T-cell (primary cell): ENCODE results near the gene SPP1. TPM values are rescaled to one million over a fixed set of nuclear protein-coding genes. Genes with fewer than 3 reads are reported as not detected.
"Not testable (repeated sequence)": the region's sequence is repeated elsewhere in the genome, so short reads cannot be mapped to it uniquely, and the experiment has no call there.

ENCODE experiments used
- ATAC-seq, 4 experiments: fragments of 200-7000 bp in 3 of 4; fragments of 150-1000 bp in 1 of 4; cut with Tn5 transposase; replicated peaks in 1 of 4; 1 replicate in 3 of 4; 2 replicates in 1 of 4; pipeline ENCODE4 v1.10.0; 2021; ENCODE audit warnings: moderate library complexity in 3 of 4, mild to moderate bottlenecking in 2 of 4, moderate number of reproducible peaks in 1 of 4
- CTCF ChIA-PET, 2 donors: fragments of 300-600 bp; sonication (Branson Sonifier 250); formaldehyde crosslinking; loops; one replicate each; lab custom pipeline; 2022; ENCODE audit warnings: antibody characterized with exemption in 2 of 2; lab: Charles Lee
- POLR2A ChIA-PET, 2 donors: fragments of 300-600 bp; sonication (Branson Sonifier 250); formaldehyde crosslinking; loops; one replicate each; lab custom pipeline; 2022; ENCODE audit warnings: antibody characterized with exemption in 2 of 2; lab: Charles Lee
- DNase-seq, 35 experiments: peaks; one replicate each; pipeline versions ENCODE4 v3.0.0 to v3.0.0-alpha.2; 2013 to 2023
- H3K27ac ChIP-seq: one replicate; pipeline ENCODE4 v1.5.1; 2013; ENCODE audit warnings: low read length
- H3K27me3 ChIP-seq, 2 experiments: replicated peaks in 1 of 2; 1 replicate in 1 of 2; 2 replicates in 1 of 2; pipeline versions ENCODE4 v1.6.1 to v1.7.0; 2013; ENCODE audit warnings: low read length in 1 of 2, mixed read lengths in 1 of 2; ENCODE audit not compliant: control insufficient read depth in 2 of 2, insufficient read depth in 2 of 2; ENCODE audit errors: extremely low read depth in 1 of 2
- H3K36me3 ChIP-seq, 2 donors: 1 replicate in 1 of 2; 2 replicates in 1 of 2; pipeline versions ENCODE4 v1.6.1 to v1.7.0; 2013; ENCODE audit warnings: low read length in 1 of 2; ENCODE audit not compliant: control insufficient read depth in 2 of 2, insufficient read depth in 1 of 2; ENCODE audit errors: extremely low read depth in 1 of 2
- H3K4me1 ChIP-seq, 2 experiments: 1 replicate in 1 of 2; 2 replicates in 1 of 2; pipeline versions ENCODE4 v1.6.1 to v1.7.0; 2013; ENCODE audit warnings: low read length in 2 of 2, mixed read lengths in 1 of 2; ENCODE audit not compliant: insufficient read depth in 2 of 2, control insufficient read depth in 1 of 2; ENCODE audit errors: extremely low read depth in 1 of 2
- H3K4me3 ChIP-seq, 2 donors: 1 replicate in 1 of 2; 2 replicates in 1 of 2; pipeline versions ENCODE4 v1.5.1 to v1.7.0; 2013; ENCODE audit warnings: mild to moderate bottlenecking in 2 of 2, low read length in 1 of 2, moderate library complexity in 1 of 2; ENCODE audit not compliant: control insufficient read depth in 1 of 2; ENCODE audit errors: extremely low read depth in 1 of 2
- H3K9me3 ChIP-seq: 2 replicates; pipeline ENCODE4 v1.7.0; 2013
- H3K27ac Mint-ChIP-seq, 2 donors: one replicate each; pipeline ENCODE4 v1.8.0; 2020 to 2021; ENCODE audit warnings: mild to moderate bottlenecking in 2 of 2, mixed read lengths in 2 of 2
- H3K27me3 Mint-ChIP-seq, 2 donors: one replicate each; pipeline ENCODE4 v1.8.0; 2021 to 2022; ENCODE audit warnings: mixed read lengths in 2 of 2
- H3K36me3 Mint-ChIP-seq: one replicate; pipeline ENCODE4 v1.8.0; 2021; ENCODE audit warnings: mixed read lengths
- H3K4me1 Mint-ChIP-seq, 3 donors: one replicate each; pipeline ENCODE4 v1.8.0; 2020 to 2022; ENCODE audit warnings: mixed read lengths in 3 of 3, mild to moderate bottlenecking in 1 of 3
- H3K4me3 Mint-ChIP-seq, 3 donors: one replicate each; pipeline ENCODE4 v1.8.0; 2020 to 2022; ENCODE audit warnings: mild to moderate bottlenecking in 3 of 3, mixed read lengths in 3 of 3, moderate library complexity in 3 of 3
- H3K9me3 Mint-ChIP-seq, 3 donors: one replicate each; pipeline ENCODE4 v1.8.0; 2020 to 2022; ENCODE audit warnings: mixed read lengths in 3 of 3
- WGBS: methylation state at CpG from one replicate; pipeline ENCODE4 v1.1.5; 2013; ENCODE audit warnings: missing lambda C conversion rate; ENCODE audit not compliant: insufficient coverage; 5-methylcytosine and 5-hydroxymethylcytosine counted together
- total RNA-seq, 35 experiments: library from RNA in 6 of 35; stranded (reverse) in 6 of 35; fragments of 120-200 nt in 1 of 35; gene quantifications; one replicate each; pipeline versions ENCODE4 v1.2.1 to v1.2.4 and lab custom pipeline; 2013 to 2026

SPP1 gene
- total RNA-seq, 5 donors from 2014 or later (not counting 1 experiment from before 2014, with no cell fraction given): 0.69 to 1.1 (median 0.89) TPM; not detected in 2

DNA sequence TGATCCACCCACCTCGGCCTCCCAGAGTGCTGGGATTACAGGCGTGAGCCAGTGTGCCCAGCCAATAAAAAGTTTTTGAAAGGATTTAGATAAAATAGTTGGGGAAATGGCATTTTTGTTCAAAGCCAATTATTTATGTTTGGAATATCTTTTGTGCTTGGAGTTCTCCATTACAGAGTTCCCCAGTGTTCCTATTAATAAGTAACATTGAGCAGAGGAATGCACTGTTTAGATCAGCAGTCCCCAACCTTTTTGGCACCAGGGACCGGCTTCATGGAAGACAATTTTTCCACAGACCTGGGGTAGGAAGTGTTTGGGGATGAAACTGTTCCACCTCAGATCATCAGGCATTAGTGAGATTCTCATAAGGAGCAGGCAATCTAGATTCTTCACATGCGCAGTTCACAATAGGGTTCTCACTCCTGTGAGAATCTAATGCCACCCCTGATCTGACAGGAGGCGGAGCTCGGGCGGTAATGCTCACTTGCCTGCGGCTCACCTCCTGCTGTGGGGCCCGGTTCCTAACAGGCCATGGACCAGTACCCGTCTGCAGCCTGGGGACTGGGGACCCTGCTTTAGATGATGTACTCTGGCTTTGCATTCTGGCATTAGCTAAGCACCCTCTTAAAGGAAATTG lies 40.3 kb downstream of the SPP1 start:
- H3K4me1 ChIP-seq: no peaks in the 10 kb centered on the region
- H3K27ac ChIP-seq: no peak overlapping the region
- no peaks in the 10 kb centered on the region for H3K27me3 ChIP-seq
- 97% methylated on average over 7 of the region's 10 CpGs for WGBS
- H3K36me3 Mint-ChIP-seq: no peaks in the 10 kb centered on the region
- DNase-seq (no peak), ATAC-seq (no peak)
- peaks cover 10 to 28% (median 12%) of the 10 kb centered on the region in 3 donors for H3K4me1 Mint-ChIP-seq
- no peaks in the 10 kb centered on the region for H3K9me3 Mint-ChIP-seq
- H3K36me3 ChIP-seq: no peaks in the 10 kb centered on the region
- ChIA-PET POLR2A (no interaction called here), CTCF (no interaction called here)
- H3K27me3 Mint-ChIP-seq: no peaks in the 10 kb centered on the region
- H3K9me3 ChIP-seq: no peaks in the 10 kb centered on the region
- H3K4me3 Mint-ChIP-seq: no peak overlapping the region
- H3K27ac Mint-ChIP-seq: no peak overlapping the region
- H3K4me3 ChIP-seq: no peak overlapping the region

DNA sequence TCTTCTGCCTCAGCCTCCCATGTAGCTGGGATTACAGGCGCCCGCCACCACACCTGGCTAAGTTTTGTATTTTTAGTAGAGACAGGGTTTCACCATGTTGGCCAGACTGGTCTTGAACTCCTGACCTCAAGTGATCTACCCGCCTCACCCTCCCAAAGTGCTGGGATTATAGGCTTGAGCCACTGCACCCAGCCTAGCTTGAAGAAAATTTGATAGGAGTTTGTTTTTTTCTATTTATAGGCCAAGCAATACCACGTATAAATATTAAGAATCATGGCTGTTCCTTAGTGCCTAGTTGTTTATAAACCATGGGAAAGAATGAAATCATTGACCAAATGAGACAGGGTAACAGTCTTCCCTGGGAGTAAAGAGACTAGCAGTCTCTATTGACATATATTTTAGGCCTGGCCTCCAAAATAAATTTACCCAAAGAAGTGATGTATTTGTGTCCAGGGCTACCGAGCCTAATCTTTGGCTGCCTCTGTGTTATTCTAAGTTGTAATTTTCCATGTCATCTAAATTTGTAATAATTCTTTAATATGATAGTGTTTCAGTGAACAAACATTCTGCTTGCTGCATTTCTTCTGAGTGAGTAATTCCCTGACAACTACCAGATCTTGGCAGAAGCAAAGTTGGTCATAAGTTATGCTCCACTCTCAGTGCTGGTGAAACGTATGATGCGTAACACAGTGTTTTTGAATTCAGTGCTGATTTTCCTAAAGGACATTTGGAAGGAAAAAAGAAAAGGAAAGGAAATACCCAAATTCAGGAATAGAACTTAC lies 42.2 kb downstream of the SPP1 start:
- no peaks in the 10 kb centered on the region for H3K9me3 ChIP-seq
- Mint-ChIP-seq H3K9me3 (no peaks in the 10 kb centered on the region), H3K4me1 (peaks cover 3 to 21% (median 4%) of the 10 kb centered on the region in 3 donors), H3K27ac (no peak overlapping the region), H3K4me3 (no peak overlapping the region), H3K36me3 (peaks cover 8% of the 10 kb centered on the region), H3K27me3 (no peaks in the 10 kb centered on the region)
- ChIA-PET POLR2A (no interaction called here), CTCF (no interaction called here)
- DNase-seq (no peak), ATAC-seq (no peak)
- H3K27ac ChIP-seq: no peak overlapping the region
- no peaks in the 10 kb centered on the region for H3K36me3 ChIP-seq
- H3K4me1 ChIP-seq: no peaks in the 10 kb centered on the region
- H3K4me3 ChIP-seq: no peak overlapping the region
- no peaks in the 10 kb centered on the region for H3K27me3 ChIP-seq
- WGBS: 100% methylated on average over 1 of the region's 7 CpGs

DNA sequence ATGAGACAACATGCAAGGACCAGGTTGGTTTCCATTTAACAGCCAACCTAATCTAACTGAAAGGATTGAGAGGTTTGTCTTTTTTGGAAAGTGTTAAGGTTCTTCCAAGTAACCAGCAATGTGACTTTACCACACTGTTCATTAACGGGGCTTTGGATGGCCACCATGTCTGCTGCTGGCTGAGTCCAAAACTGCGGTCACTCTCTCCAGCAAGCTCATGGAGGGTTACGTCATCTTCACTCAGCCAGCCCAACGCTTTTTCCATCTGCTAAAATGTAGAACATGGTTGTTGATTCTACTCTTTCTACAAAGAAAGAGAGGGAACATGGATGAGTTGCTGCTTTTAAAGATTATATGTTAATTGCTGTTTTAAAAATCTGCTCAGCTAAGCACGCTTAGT lies 43.0 kb downstream of the SPP1 start:
- Mint-ChIP-seq H3K4me3 (no peak overlapping the region), H3K27me3 (no peaks in the 10 kb centered on the region), H3K9me3 (no peaks in the 10 kb centered on the region), H3K4me1 (peaks cover 0 to 13% (median 0%) of the 10 kb centered on the region in 3 donors), H3K27ac (no peak overlapping the region), H3K36me3 (peaks cover 13% of the 10 kb centered on the region)
- Histone ChIP-seq H3K4me1 (no peaks in the 10 kb centered on the region), H3K27me3 (no peaks in the 10 kb centered on the region), H3K27ac (no peak overlapping the region), H3K36me3 (no peaks in the 10 kb centered on the region), H3K9me3 (no peaks in the 10 kb centered on the region), H3K4me3 (no peak overlapping the region)
- ChIA-PET CTCF (no interaction called here), POLR2A (no interaction called here)
- no peak for ATAC-seq
- WGBS: 100% methylated on average over 1 of the region's 5 CpGs
- no peak for DNase-seq

DNA sequence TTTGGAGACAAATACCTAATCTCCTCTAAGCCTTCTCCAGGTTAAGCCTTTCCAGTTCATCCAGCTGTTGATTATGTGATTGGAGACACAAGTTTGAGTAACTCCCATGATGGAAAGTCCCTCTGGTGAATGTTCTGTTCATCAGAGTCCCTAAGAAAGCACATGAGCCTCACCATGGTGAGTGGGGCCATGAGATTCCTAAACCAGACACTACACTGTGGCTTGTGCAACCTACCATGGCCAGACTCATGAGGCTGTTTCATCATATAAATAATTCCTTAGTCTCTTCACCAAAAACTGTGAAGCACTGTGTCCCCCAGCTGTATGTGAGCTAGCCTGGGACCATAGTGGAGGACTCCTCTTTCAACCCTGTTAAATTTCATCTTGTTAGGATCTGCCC lies 46.3 kb downstream of the SPP1 start:
- ChIA-PET CTCF (interaction anchor here (0.6 to 2.0 kb wide), 3 partner anchors 11 to 162 kb away, joined by 3 to 6 read pairs (median 3); no protein-coding TSS in a partner anchor), POLR2A (interaction anchor here in 1 of 2 donors (0.5 to 0.6 kb wide), 2 partner anchors 1278 to 1716 kb away, joined by 5 read pairs; no protein-coding TSS in a partner anchor)
- H3K9me3 Mint-ChIP-seq: peaks cover 0 to 9% (median 8%) of the 10 kb centered on the region in 3 donors
- Histone ChIP-seq H3K4me1 (no peaks in the 10 kb centered on the region), H3K4me3 (no peak overlapping the region), H3K27ac (no peak overlapping the region), H3K9me3 (no peaks in the 10 kb centered on the region), H3K27me3 (no peaks in the 10 kb centered on the region), H3K36me3 (no peaks in the 10 kb centered on the region)
- ATAC-seq (no peak), DNase-seq (no peak)
- no peak overlapping the region for H3K4me3 Mint-ChIP-seq
- H3K27ac Mint-ChIP-seq: no peak overlapping the region
- no peaks in the 10 kb centered on the region for H3K27me3 Mint-ChIP-seq
- peaks cover 22% of the 10 kb centered on the region for H3K36me3 Mint-ChIP-seq
- H3K4me1 Mint-ChIP-seq: peaks cover 0 to 6% (median 0%) of the 10 kb centered on the region in 3 donors

DNA sequence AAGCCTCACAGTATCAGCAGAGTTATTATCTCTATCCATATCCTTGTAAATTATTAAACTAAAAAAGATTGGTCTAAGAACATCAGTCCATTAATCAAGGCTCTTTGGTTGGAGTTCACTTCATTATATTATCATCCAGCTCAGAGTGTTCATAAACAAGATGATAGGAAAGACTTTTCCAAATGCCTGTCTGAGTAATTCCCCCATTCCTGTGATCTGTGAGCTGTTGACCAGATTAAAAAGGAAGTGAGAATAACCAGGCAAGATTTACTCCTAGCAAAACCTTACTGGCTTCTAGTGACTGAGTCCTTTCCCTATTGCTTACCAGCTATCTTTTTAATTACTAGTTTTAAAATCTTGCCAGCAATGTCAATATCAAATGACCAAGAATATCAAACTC lies 46.8 kb downstream of the SPP1 start:
- peaks cover 0 to 6% (median 0%) of the 10 kb centered on the region in 3 donors for H3K4me1 Mint-ChIP-seq
- CTCF ChIA-PET: interaction anchor here (0.6 to 2.0 kb wide), 3 partner anchors 11 to 162 kb away, joined by 3 to 6 read pairs (median 3); no protein-coding TSS in a partner anchor

DNA sequence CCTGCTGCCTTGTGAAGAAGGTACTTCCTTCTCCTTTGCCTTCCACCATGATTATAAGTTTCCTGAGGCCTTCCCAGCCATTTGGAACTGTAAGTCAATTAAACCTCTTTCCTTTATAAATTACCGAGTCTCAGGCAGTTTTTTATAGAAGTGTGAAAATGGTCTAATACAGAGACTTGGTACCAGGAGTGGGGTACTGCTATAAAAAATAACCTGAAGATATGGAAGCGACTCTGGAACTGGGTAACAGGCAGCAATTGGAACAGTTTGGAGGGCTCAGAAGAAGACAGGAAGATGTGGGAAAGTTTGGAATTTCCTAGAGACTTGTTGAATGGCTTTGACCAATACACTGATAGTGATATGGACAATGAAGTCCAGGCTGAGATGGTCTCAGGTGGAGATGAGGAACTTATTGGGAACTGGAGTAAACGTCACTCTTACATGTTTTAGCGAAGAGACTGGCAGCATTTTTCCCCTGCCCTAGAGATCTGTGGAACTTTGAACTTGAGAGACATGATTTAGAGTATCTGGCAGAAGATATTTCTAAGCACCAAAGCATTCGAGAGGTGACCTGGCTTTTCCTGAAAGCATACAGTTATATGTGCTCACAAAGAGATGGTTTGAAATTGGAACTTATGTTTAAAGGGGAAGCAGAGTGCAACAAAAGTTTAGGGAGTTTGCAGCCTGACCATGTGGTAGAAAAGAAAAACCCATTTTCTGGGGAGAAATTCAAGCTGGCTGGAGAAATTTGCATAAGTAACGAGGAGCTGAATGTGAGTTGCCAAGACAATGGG lies 50.6 kb downstream of the SPP1 start:
- POLR2A ChIA-PET: not testable (repeated sequence)
- CTCF ChIA-PET: interaction anchor here in 1 of 2 donors (0.7 kb wide), 1 partner anchor 7 kb away, joined by 3 read pairs; no protein-coding TSS in a partner anchor

More for the DNA sequence above, 46.8 kb downstream of the SPP1 start:
- Histone ChIP-seq H3K27ac (no peak overlapping the region), H3K27me3 (no peaks in the 10 kb centered on the region), H3K36me3 (no peaks in the 10 kb centered on the region), H3K4me3 (no peak overlapping the region), H3K9me3 (no peaks in the 10 kb centered on the region), H3K4me1 (no peaks in the 10 kb centered on the region)
- Mint-ChIP-seq H3K36me3 (peaks cover 22% of the 10 kb centered on the region), H3K27ac (no peak overlapping the region), H3K4me3 (no peak overlapping the region), H3K27me3 (no peaks in the 10 kb centered on the region), H3K9me3 (peaks cover 0 to 9% (median 8%) of the 10 kb centered on the region in 3 donors)
- POLR2A ChIA-PET: no interaction called here
- ATAC-seq (no peak), DNase-seq (no peak)

More for the DNA sequence above, 50.6 kb downstream of the SPP1 start:
- H3K4me1 Mint-ChIP-seq, H3K9me3 Mint-ChIP-seq, H3K4me3 Mint-ChIP-seq, H3K27ac Mint-ChIP-seq, H3K27ac ChIP-seq, H3K4me3 ChIP-seq, H3K9me3 ChIP-seq, H3K36me3 ChIP-seq, H3K27me3 ChIP-seq, H3K4me1 ChIP-seq, DNase-seq, H3K27me3 Mint-ChIP-seq, ATAC-seq: not testable (repeated sequence)
- H3K36me3 Mint-ChIP-seq: peaks cover 29% of the 10 kb centered on the region
- WGBS: 100% methylated on average over 4 of the region's 6 CpGs
